MCF 10A (cell line): ENCODE data around the gene KRT72. TPM values are rescaled to one million over a fixed set of nuclear protein-coding genes. Genes with fewer than 3 reads are reported as not detected.
A peak's percentile ranks its signal among the peaks of the same experiment; 100 is the strongest.

Experiments used
- BruUV-seq: library from RNA; stranded (reverse); fragments of 400-500 nt; replicated peaks from 2 replicates; lab custom pipeline; 2021; lab: Mats Ljungman, UMichigan
- CTCF ChIA-PET: fragments of 300-600 bp; sonication (Branson Sonifier 250); formaldehyde crosslinking; extraction: SDS; loops from one replicate; lab custom pipeline; 2021; ENCODE audit warnings: antibody characterized with exemption, inconsistent platforms; lab: Yijun Ruan, JAX
- POLR2A ChIA-PET: fragments of 300-600, 350-650 bp; sonication (Branson Sonifier 250); formaldehyde crosslinking; extraction: SDS; loops from one replicate; lab custom pipeline; 2020; ENCODE audit warnings: antibody characterized with exemption, inconsistent platforms; lab: Yijun Ruan, JAX
- DNase-seq: peaks from one replicate; pipeline ENCODE4 v3.0.0-alpha.2; 2018; ENCODE audit not compliant: unreplicated experiment
- H3K27ac Mint-ChIP-seq: one replicate; pipeline ENCODE4 v1.8.0; 2022; ENCODE audit warnings: mild to moderate bottlenecking, low read depth, mixed read lengths; ENCODE audit not compliant: unreplicated experiment
- H3K27me3 Mint-ChIP-seq: one replicate; pipeline ENCODE4 v1.8.0; 2022; ENCODE audit warnings: mixed read lengths; ENCODE audit not compliant: insufficient read depth, unreplicated experiment
- H3K36me3 Mint-ChIP-seq: one replicate; pipeline ENCODE4 v1.8.0; 2022; ENCODE audit warnings: mild to moderate bottlenecking, moderate library complexity, mixed read lengths; ENCODE audit not compliant: insufficient read depth, unreplicated experiment
- H3K4me1 Mint-ChIP-seq: one replicate; pipeline ENCODE4 v1.8.0; 2022; ENCODE audit warnings: mixed read lengths; ENCODE audit not compliant: insufficient read depth, unreplicated experiment
- H3K4me3 Mint-ChIP-seq: one replicate; pipeline ENCODE4 v1.8.0; 2022; ENCODE audit warnings: mild to moderate bottlenecking, moderate library complexity, mixed read lengths; ENCODE audit not compliant: unreplicated experiment
- H3K9me3 Mint-ChIP-seq: one replicate; pipeline ENCODE4 v1.8.0; 2022; ENCODE audit warnings: mixed read lengths; ENCODE audit not compliant: unreplicated experiment
- CTCF ChIP-seq: fragments of 200-600 bp; IDR thresholded peaks from one replicate; pipeline ENCODE4 v1.8.0; 2022; ENCODE audit warnings: antibody characterized with exemption, mild to moderate bottlenecking; ENCODE audit not compliant: unreplicated experiment
- intact Hi-C: fragments of 100-400 bp; cut with micrococcal nuclease; formaldehyde crosslinking; loops from 2 replicates; pipeline ENCODE4 v1.14.1; 2022
- total RNA-seq: library from RNA; stranded (reverse); gene quantifications from 2 replicates; pipeline ENCODE4 v1.2.3, GENCODE V29; 2022

Gene KRT72
- total RNA-seq, 1 experiment from 2014 or later: not detected

GRCh38 chr12:52566847-52567291 lies 34.4 kb downstream of the KRT72 start:
- ChIA-PET POLR2A (interaction anchor here (0.8 kb wide), 1 partner anchor 13 kb away, joined by 3 read pairs; no protein-coding TSS in a partner anchor), CTCF (interaction anchor here (0.5 to 0.8 kb wide), 5 partner anchors 10 to 401 kb away, joined by 3 to 5 read pairs (median 3); no protein-coding TSS in a partner anchor)
- Mint-ChIP-seq H3K27ac (no peak overlapping the region), H3K36me3 (no peaks in the 10 kb centered on the region), H3K27me3 (no peaks in the 10 kb centered on the region), H3K4me1 (no peaks in the 10 kb centered on the region), H3K4me3 (no peak overlapping the region), H3K9me3 (no peaks in the 10 kb centered on the region)
- no peak for TF ChIP-seq CTCF
- DNase-seq: no peak
- BruUV-seq: no TSS peak
- intact Hi-C loops: no loop called here

- intact Hi-C loops: no loop called here
- no peaks in the 10 kb centered on the region for H3K36me3 Mint-ChIP-seq
- no peak for TF ChIP-seq CTCF
- no peak for DNase-seq
- H3K27ac Mint-ChIP-seq: no peak overlapping the region
- CTCF ChIA-PET: no interaction called here
- no TSS peak for BruUV-seq
- H3K9me3 Mint-ChIP-seq: no peaks in the 10 kb centered on the region
- H3K4me1 Mint-ChIP-seq: no peaks in the 10 kb centered on the region
- no peak overlapping the region for H3K4me3 Mint-ChIP-seq
- H3K27me3 Mint-ChIP-seq: no peaks in the 10 kb centered on the region
- POLR2A ChIA-PET: interaction anchor here (1.5 kb wide), 1 partner anchor 15 kb away, joined by 3 read pairs; no protein-coding TSS in a partner anchor
Observed at GRCh38 chr12:52564582-52564981, 36.7 kb downstream of the KRT72 start.

GRCh38 chr12:52561880-52562449 lies 39.3 kb downstream of the KRT72 start:
- intact Hi-C loops: no loop called here
- ChIA-PET POLR2A (interaction anchor here (1.2 kb wide), 1 partner anchor 14 kb away, joined by 3 read pairs; no protein-coding TSS in a partner anchor), CTCF (interaction anchor here (0.5 to 1.8 kb wide), 4 partner anchors 12 to 190 kb away, joined by 3 to 4 read pairs (median 4); no protein-coding TSS in a partner anchor)
- H3K4me1 Mint-ChIP-seq: no peaks in the 10 kb centered on the region
- peaks cover 14% of the 10 kb centered on the region for H3K27me3 Mint-ChIP-seq
- no peaks in the 10 kb centered on the region for H3K36me3 Mint-ChIP-seq
- no TSS peak for BruUV-seq
- H3K4me3 Mint-ChIP-seq: no peak overlapping the region
- no peak overlapping the region for H3K27ac Mint-ChIP-seq
- H3K9me3 Mint-ChIP-seq: no peaks in the 10 kb centered on the region
- TF ChIP-seq CTCF: peak; percentile 27
- DNase-seq: peak; percentile 53

GRCh38 chr12:52559979-52560378 lies 41.3 kb downstream of the KRT72 start:
- CTCF ChIA-PET: no interaction called here
- TF ChIP-seq CTCF: no peak
- Mint-ChIP-seq H3K27ac (no peak overlapping the region), H3K4me3 (no peak overlapping the region), H3K36me3 (no peaks in the 10 kb centered on the region), H3K4me1 (no peaks in the 10 kb centered on the region), H3K9me3 (no peaks in the 10 kb centered on the region), H3K27me3 (peaks cover 25% of the 10 kb centered on the region)
- POLR2A ChIA-PET: no interaction called here
- no TSS peak for BruUV-seq
- intact Hi-C loops: no loop called here
- no peak for DNase-seq
